GM12874 (cell line): ENCODE data around the gene FAM124A.

Experiments
- CTCF ChIP-seq: IDR thresholded peaks from 2 replicates; pipeline ENCODE4 v1.5.1; 2011; ENCODE audit warnings: low read depth, mild to moderate bottlenecking, control low read depth, low read length, moderate library complexity; ENCODE audit not compliant: insufficient read depth

FAM124A gene

GRCh38 chr13:51323824-51324511 lies 101.8 kb downstream of the FAM124A start:
- TF ChIP-seq CTCF, result no peak

- TF ChIP-seq CTCF, result no peak
Observed at GRCh38 chr13:51324714-51325420, 102.7 kb downstream of the FAM124A start.

- TF ChIP-seq CTCF, result no peak
Observed at GRCh38 chr13:51325837-51326236, 103.6 kb downstream of the FAM124A start.

- TF ChIP-seq CTCF, result no peak
Observed at GRCh38 chr13:51326777-51327176, 104.6 kb downstream of the FAM124A start.

GRCh38 chr13:51327961-51328360 lies 105.8 kb downstream of the FAM124A start:
- TF ChIP-seq CTCF, result no peak

- TF ChIP-seq CTCF, result no peak
Observed at GRCh38 chr13:51328488-51328887, 106.3 kb downstream of the FAM124A start.

GRCh38 chr13:51329606-51330005 lies 107.4 kb downstream of the FAM124A start:
- no peak for TF ChIP-seq CTCF
